Bone marrow (tissue), 2 donors: ENCODE results near the gene LRRC28.

Experiments used
- DNase-seq, 2 donors: peaks; one replicate each; lab custom pipeline; 2025; lab: John Stamatoyannopoulos, UW

The LRRC28 gene

DNA sequence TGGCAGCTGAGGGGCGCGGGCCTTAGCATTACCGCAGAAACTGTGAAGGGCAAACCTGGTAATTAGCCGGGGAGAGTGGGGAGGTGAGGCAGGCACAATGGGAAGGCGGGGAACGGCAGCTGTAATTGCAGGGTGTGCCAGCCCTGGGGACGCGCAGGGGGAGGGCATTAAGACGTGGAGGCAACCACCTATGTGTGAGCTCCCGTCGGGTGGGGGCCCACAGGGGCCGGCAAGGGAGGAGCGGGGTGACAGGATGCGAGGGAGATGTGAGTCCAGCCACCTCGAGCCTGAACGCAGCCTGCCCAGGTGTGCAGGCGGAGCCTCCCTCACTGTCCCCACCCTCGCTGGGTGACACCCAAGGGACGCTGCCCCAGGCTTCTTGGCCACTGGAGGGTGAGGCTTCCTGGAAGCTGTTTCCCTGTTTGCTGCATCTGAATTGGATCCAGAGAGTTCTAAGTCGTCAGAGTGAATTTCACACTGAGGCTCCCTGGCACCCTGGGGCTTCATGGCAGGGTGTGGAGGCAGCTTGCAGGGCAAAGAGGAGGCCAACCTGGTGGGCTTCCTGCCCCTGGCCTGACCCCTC, 183.9 kb downstream of the LRRC28 start:
- no peak for DNase-seq

DNA sequence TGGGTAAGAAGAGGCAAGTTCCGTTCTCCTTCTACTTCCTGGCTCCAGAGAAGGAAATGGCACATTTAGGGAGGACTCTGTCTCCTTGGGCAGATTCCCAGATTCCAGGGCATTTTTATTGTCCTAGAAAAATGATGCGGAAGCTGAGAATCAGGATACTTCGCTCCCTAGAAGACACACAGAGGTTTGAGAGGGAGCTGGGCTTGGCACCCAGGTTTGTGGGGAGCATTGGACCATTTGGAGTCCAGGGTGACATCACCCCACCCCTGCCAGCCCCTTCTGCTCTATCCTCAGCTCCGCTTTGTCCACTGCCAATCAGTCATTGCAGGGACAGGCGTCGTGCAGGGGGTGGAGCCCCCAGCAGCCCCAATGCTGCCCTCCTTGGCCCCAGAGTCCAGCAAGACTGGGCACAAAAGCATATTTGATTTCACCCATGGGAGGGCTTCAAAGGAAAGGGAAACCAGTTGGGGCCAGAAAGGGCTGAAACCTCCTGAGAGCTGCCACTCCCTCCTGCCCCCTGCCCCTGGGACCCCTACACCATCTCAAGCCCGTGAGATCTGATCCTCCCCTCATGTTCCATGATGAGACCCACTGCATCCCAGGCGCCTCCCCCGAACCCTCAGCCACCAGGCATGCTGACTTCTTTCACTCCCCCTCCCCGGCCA, 184.7 kb downstream of the LRRC28 start:
- DNase-seq: no peak

DNA sequence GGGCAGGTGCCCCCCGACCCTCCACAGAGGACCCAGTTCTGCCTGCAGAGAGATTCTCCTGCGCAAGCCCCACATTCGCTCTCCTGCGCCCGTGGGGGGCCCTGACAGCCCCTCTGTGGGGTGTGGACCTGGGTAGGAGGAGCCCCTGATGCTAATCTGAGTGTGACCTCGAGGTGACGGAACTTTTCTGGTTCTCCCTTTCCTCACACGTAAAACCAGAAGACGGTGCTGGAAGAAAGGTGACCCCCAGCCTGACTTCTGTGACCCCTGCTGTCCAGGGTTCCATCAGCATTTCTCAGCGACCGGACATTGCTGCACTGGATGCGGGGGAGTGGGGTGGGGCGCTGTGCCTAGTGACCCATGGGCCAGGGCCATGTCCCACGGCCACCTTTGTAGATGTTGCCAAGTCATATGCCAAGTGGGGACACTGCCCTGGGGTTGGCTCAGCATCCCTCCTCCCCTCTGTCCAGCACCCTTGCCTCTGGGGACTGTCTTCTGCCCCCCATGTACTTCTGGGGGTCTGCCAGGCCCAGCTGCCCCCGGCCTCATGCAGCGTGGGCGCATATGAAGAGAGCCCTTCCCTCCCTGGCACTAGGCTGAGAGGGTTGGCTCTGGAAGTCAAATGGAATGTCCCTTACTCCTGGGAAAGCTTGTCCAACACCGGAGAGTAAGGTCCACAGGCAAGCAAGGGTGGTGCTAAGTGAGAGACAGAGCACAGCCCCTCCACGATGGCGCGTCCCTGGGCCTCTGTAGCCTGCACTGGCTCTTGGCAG, 185.4 kb downstream of the LRRC28 start:
- no peak for DNase-seq

DNA sequence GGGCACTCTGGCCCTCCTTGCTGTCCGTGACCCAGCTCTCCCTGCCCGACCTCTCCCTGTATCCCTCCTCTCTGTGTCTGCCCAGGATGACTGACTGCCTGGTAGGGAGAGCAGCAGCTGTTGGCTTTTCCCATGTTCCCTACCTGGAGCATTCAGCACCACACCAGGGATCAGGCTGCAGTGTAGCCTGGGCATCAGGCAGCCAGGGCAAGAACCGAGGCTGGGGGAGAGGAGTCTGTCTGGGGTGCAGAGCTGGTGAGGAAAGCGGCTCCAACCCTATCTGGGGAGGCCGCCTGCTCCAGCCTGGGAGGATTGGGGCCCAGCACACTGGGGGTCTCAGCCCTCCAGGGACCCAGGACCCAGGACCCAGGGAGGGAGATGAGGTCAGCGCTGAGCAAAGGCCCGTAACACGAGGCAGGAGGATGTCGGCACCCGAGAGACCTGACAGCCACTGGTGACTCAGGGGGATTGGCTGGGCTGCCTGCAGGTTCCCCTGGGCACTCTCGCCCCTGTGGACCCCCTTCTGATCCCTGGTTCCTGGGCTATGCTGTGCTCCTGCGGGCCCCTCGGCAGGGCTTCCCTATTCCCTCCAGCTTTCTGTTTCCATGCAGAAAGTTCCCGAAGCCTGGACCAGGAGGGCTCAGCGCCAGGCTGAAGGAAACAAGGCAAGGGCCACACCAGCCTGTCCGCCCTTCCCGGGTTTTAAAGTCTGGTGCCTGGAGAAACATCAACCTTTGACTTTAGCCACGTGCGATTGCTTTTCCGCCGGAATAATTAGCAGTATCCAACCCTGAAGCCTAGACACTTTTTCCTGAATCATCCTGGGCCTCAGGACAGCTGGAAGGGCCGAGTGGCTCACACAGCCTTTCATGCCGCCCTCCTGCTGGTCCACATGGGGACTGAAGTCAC, 186.3 kb downstream of the LRRC28 start:
- DNase-seq: no peak

DNA sequence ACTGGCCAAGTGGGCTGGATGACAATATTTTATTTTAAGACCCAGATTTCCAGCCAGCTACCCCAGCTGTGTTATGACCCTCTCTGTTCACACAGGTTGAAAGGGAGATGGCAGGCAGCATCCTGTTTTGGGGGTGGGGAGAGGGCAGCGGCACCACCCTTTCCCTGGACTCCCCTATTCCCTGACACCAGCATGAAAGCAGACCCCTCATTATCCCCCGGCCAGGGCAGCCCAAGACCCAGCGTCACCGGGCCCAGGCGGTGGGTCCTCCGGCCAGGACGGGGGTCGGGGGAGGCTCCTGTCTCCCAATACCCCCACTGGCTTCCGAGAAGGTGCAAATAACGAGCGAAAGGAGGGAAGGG, 186.9 kb downstream of the LRRC28 start:
- DNase-seq: no peak

DNA sequence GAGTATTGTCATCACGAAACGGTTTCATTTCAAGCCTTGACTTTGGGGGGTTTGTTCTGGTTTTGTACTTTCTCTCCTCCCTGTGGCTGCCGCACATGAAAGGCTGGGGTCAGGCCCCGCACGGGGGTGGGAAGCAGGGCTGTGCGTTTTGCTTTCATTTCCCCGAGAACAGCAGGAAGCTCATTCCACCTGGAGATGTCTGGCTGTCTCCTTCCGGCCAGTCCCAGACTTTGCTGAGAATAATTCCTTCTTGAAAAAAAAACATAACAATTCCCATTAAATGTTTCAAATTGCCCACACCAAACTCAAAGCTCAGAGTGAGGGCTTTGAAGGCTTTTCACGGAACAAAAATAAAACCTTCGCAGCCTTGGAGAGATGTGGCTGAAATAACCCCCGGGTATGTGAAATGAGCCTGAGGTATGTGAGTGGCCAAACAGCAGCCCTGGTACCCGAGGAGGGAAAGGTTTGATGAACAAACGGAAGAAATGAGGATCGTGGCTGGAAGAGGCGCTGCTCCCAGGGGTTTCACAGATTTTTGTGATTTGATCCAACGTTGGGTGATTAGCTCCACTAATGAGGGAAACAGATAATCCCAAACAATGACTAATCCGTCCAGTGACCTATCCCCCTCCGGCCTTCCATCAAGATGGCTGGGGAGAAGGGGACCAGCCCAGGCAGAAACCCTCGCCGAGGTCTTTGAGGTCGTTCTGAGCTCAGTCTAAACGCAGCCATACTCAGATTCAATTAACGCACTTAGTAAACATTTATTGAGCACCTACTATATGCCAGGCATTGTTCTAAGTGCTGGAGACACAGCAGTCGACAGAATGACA, 187.6 kb downstream of the LRRC28 start:
- DNase-seq: no peak

DNA sequence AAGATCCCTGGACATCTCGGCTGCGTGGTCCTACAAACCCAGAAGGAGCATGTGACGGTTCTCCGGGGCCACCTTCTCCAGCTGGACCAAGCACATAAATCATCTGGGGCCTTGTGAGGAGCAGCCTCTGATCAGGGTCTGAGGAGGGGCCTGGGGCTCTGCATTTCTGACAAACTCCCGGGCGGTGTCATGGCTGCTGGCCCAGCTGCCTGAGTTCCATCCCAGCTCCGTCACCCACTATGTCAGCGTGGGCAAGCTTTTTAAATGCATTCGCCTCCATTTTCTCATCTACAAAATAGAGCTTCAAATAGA, 188.2 kb downstream of the LRRC28 start:
- DNase-seq: no peak

DNA sequence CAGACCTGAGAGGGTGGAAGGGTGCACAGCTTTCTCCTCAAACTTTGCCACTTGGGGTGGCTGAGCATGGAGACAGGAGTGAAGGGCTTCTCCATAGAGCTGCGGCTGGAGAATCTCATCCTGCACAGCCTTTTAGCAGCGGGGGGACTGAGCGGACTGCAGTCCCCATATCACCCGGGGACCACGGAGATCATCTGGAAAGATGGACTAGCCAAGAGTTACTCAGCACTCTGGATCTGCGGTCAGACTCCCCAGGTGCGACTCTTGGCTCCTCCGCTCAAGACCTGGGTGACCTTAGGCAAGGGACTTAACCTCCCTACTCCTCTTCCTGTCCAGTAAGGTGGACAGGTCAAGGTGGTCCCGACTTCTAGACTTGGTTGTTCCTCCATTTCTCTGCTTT, 188.7 kb downstream of the LRRC28 start:
- no peak for DNase-seq
